HG03135 (cell line): ENCODE results near the gene UNKL.

ENCODE experiments used
- ATAC-seq: cut with Tn5 transposase; IDR thresholded peaks from one replicate; pipeline ENCODE4 v1.9.1; 2021; ENCODE audit warnings: mild to moderate bottlenecking, moderate library complexity; ENCODE audit not compliant: unreplicated experiment

Gene UNKL

GRCh38 chr16:1314399-1315068, 100.0 kb downstream of the UNKL start:
- no peak for ATAC-seq

- no peak for ATAC-seq
Measured at GRCh38 chr16:1313721-1314369, 100.7 kb downstream of the UNKL start.
